D721Med (cell line): Measurements from ENCODE around the gene GHRH.

Experiments used
- DNase-seq: peaks from one replicate; pipeline ENCODE4 v3.0.0; 2011; ENCODE audit warnings: low spot score; ENCODE audit not compliant: insufficient read length
- FAIRE-seq: peaks from 2 replicates; lab custom pipeline; 2011; peaks lifted over from hg19 to GRCh38; lab: Jason Lieb, UNC
- CTCF ChIP-seq: IDR thresholded peaks from 2 replicates; pipeline ENCODE4 v1.5.1; 2012; ENCODE audit warnings: mild to moderate bottlenecking, control low read depth; ENCODE audit not compliant: insufficient read depth; ENCODE audit errors: missing control alignments

GHRH gene

GRCh38 chr20:37254114-37254878, 7.3 kb downstream of the GHRH start:
- FAIRE-seq (no peak), DNase-seq (no peak)
- no peak for TF ChIP-seq CTCF

GRCh38 chr20:37253087-37253486, 8.5 kb downstream of the GHRH start:
- FAIRE-seq (no peak), DNase-seq (no peak)
- TF ChIP-seq CTCF = no peak

GRCh38 chr20:37251825-37252477, 9.7 kb downstream of the GHRH start:
- FAIRE-seq = no peak
- no peak for TF ChIP-seq CTCF
- DNase-seq = no peak

GRCh38 chr20:37249304-37249703, 12.3 kb downstream of the GHRH start:
- FAIRE-seq = no peak

GRCh38 chr20:37247547-37247946, 14.1 kb downstream of the GHRH start:
- TF ChIP-seq CTCF = no peak
- DNase-seq (no peak), FAIRE-seq (no peak)

More at GRCh38 chr20:37249304-37249703, 12.3 kb downstream of the GHRH start:
- DNase-seq = no peak
- no peak for TF ChIP-seq CTCF

GRCh38 chr20:37246736-37247135, 14.9 kb downstream of the GHRH start:
- FAIRE-seq (no peak), DNase-seq (no peak)
- no peak for TF ChIP-seq CTCF
